ENCODE data around the gene BRD1. TPM values are rescaled to one million over a fixed set of nuclear protein-coding genes. Genes with fewer than 3 reads are reported as not detected.

The BRD1 gene
- total RNA-seq, 1 experiment from 2014 or later = 19.1 TPM

DNA sequence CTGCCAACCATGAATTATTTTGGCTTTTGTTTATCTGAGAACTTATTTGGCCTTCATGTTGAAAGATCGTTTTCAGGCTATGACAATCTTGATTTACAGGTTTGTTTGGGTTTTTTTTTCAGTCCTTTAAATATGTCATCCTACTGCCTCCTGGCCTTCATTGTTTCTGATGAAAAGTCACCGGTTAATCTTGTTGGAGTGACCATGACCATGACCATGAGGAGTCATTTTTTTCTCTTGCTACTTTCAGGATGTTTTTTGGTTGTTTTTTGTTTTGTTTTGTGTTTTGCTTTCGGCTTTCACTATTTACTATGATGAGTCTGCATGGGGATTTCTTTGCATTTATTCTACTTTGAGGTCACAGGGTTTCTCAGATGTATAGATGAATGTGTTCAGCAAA lies 81.6 kb downstream of the BRD1 start:
- no peaks in the 10 kb centered on the region for H3F3A ChIP-seq (ENCODE audit: low read length, unreplicated experiment)
- no peaks in the 10 kb centered on the region for H3K4me1 ChIP-seq (ENCODE audit: insufficient read depth, low read length)
- H4K20me1 ChIP-seq (ENCODE audit: low read length) = no peaks in the 10 kb centered on the region
- H3K4me2 ChIP-seq (ENCODE audit: low read length) = no peak overlapping the region
- H3K27me3 ChIP-seq (ENCODE audit: low read length) = 0 out of 2 replicates have a peak, but pooled peaks cover 2% of the 10 kb centered on the region
- no peaks in the 10 kb centered on the region for H3K79me2 ChIP-seq (ENCODE audit: low read length)
- TF ChIP-seq EZH2 (IDR thresholded peaks at IDR 0.05; ENCODE audit: low read length, unreplicated experiment) = no peak
- TF ChIP-seq, protein P1, sequence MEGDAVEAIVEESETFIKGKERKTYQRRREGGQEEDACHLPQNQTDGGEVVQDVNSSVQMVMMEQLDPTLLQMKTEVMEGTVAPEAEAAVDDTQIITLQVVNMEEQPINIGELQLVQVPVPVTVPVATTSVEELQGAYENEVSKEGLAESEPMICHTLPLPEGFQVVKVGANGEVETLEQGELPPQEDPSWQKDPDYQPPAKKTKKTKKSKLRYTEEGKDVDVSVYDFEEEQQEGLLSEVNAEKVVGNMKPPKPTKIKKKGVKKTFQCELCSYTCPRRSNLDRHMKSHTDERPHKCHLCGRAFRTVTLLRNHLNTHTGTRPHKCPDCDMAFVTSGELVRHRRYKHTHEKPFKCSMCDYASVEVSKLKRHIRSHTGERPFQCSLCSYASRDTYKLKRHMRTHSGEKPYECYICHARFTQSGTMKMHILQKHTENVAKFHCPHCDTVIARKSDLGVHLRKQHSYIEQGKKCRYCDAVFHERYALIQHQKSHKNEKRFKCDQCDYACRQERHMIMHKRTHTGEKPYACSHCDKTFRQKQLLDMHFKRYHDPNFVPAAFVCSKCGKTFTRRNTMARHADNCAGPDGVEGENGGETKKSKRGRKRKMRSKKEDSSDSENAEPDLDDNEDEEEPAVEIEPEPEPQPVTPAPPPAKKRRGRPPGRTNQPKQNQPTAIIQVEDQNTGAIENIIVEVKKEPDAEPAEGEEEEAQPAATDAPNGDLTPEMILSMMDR (conservative IDR thresholded peaks at IDR 0.05; ENCODE audit: low read depth, low read length) = no peak
- no peak for TF ChIP-seq EZH2phosphoT487 (IDR thresholded peaks at IDR 0.05; ENCODE audit: borderline replicate concordance, low read length)
- H3K27ac ChIP-seq (ENCODE audit: low read length) = no peak overlapping the region
- CTCF ChIA-PET = no interaction called here
- no peak for DNase-seq
- POLR2A ChIA-PET (ENCODE audit: unreplicated experiment) = no interaction called here
- no peaks in the 10 kb centered on the region for H3K9me2 ChIP-seq (replicated peaks; ENCODE audit: low read length)
- H2AFZ ChIP-seq (ENCODE audit: low read length) = no peak overlapping the region
- no peak for ATAC-seq
- BruUV-seq (replicated peaks) = no TSS peak
- intact Hi-C loops (cut with micrococcal nuclease) = no loop called here
- H3K9me3 ChIP-seq (ENCODE audit: low read length) = no peaks in the 10 kb centered on the region
- no peak overlapping the region for H3K9ac ChIP-seq (ENCODE audit: low read length)
- H3K36me3 ChIP-seq (ENCODE audit: low read depth, low read length) = no peaks in the 10 kb centered on the region
- no peak overlapping the region for H3K4me3 ChIP-seq (ENCODE audit: low read length)

DNA sequence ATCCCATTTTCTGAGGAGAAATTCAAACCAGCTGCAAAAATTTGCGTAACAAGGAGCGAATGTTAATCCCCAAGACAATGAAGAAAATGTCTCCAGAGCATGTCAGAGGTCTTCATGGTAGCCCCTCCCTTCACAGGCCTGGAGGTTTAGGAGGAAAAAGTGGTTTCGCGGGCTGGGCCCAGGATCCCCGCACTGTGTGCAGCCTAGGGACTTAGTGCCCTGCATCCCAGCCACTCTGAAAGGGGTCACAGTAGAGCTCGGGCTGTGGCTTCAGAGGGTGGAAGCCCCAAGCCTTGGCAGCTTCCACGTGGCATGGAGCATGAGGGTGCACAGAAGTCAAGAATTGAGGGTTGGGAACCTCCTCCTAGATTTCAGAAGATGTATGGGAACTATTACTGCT lies 87.4 kb downstream of the BRD1 start:
- no peaks in the 10 kb centered on the region for H3K36me3 ChIP-seq (ENCODE audit: low read depth, low read length)
- no peak overlapping the region for H3K9ac ChIP-seq (ENCODE audit: low read length)
- ChIA-PET POLR2A (ENCODE audit: unreplicated experiment) (no interaction called here), CTCF (no interaction called here)
- H4K20me1 ChIP-seq (ENCODE audit: low read length) = no peaks in the 10 kb centered on the region
- no peaks in the 10 kb centered on the region for H3K4me1 ChIP-seq (ENCODE audit: insufficient read depth, low read length)
- H2AFZ ChIP-seq (ENCODE audit: low read length) = no peak overlapping the region
- H3K9me2 ChIP-seq (replicated peaks; ENCODE audit: low read length) = no peaks in the 10 kb centered on the region
- peaks cover 25% of the 10 kb centered on the region for H3K27me3 ChIP-seq (ENCODE audit: low read length)
- H3K9me3 ChIP-seq (ENCODE audit: low read length) = no peaks in the 10 kb centered on the region
- ATAC-seq (no peak), DNase-seq (no peak)
- no peak for TF ChIP-seq EZH2phosphoT487 (IDR thresholded peaks at IDR 0.05; ENCODE audit: borderline replicate concordance, low read length)
- TF ChIP-seq EZH2 (IDR thresholded peaks at IDR 0.05; ENCODE audit: low read length, unreplicated experiment) = no peak
- TF ChIP-seq, protein P1 (conservative IDR thresholded peaks at IDR 0.05; ENCODE audit: low read depth, low read length) = no peak
- no peaks in the 10 kb centered on the region for H3F3A ChIP-seq (ENCODE audit: low read length, unreplicated experiment)
- no peak overlapping the region for H3K27ac ChIP-seq (ENCODE audit: low read length)
- no TSS peak for BruUV-seq (replicated peaks)
- H3K4me2 ChIP-seq (ENCODE audit: low read length) = no peak overlapping the region
- H3K79me2 ChIP-seq (ENCODE audit: low read length) = no peaks in the 10 kb centered on the region
- intact Hi-C loops (cut with micrococcal nuclease) = no loop called here
- no peak overlapping the region for H3K4me3 ChIP-seq (ENCODE audit: low read length)

DNA sequence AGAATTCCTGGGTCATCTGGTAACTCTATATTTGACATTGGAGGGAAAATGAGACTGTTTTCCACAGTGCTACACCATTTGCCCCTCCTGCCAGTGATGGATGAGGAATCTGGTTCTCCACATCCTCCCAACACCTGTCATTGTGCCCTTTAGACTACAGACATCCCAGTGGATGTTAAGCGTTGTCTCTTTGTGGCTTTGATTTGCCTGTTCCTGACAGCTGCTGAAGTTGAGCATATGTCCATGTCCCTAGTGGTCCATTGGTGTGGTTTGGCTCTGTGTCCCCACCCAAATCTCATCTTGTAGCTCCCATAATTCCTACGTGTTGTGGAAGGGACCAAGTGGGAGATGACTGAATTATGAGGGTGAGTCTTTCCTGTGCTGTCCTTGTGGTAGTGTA lies 88.5 kb downstream of the BRD1 start:
- H3K4me3 ChIP-seq (ENCODE audit: low read length) = no peak overlapping the region
- no peak overlapping the region for H3K27ac ChIP-seq (ENCODE audit: low read length)
- H3F3A ChIP-seq (ENCODE audit: low read length, unreplicated experiment) = no peaks in the 10 kb centered on the region
- CTCF ChIA-PET = no interaction called here
- H2AFZ ChIP-seq (ENCODE audit: low read length) = no peak overlapping the region
- BruUV-seq (replicated peaks) = no TSS peak
- H3K79me2 ChIP-seq (ENCODE audit: low read length) = no peaks in the 10 kb centered on the region
- no peaks in the 10 kb centered on the region for H3K9me3 ChIP-seq (ENCODE audit: low read length)
- H3K27me3 ChIP-seq (ENCODE audit: low read length) = peaks cover 32% of the 10 kb centered on the region
- no peak overlapping the region for H3K4me2 ChIP-seq (ENCODE audit: low read length)
- intact Hi-C loops (cut with micrococcal nuclease) = no loop called here
- H3K4me1 ChIP-seq (ENCODE audit: insufficient read depth, low read length) = no peaks in the 10 kb centered on the region
- no peaks in the 10 kb centered on the region for H3K9me2 ChIP-seq (replicated peaks; ENCODE audit: low read length)
- H3K9ac ChIP-seq (ENCODE audit: low read length) = no peak overlapping the region
- ATAC-seq = no peak
- POLR2A ChIA-PET (ENCODE audit: unreplicated experiment) = no interaction called here
- DNase-seq = no peak
- H4K20me1 ChIP-seq (ENCODE audit: low read length) = no peaks in the 10 kb centered on the region
- H3K36me3 ChIP-seq (ENCODE audit: low read depth, low read length) = no peaks in the 10 kb centered on the region
- TF ChIP-seq, protein P1 (conservative IDR thresholded peaks at IDR 0.05; ENCODE audit: low read depth, low read length) = no peak
- TF ChIP-seq EZH2 (IDR thresholded peaks at IDR 0.05; ENCODE audit: low read length, unreplicated experiment) = no peak
- TF ChIP-seq EZH2phosphoT487 (IDR thresholded peaks at IDR 0.05; ENCODE audit: borderline replicate concordance, low read length) = no peak
